ENCODE measurements around the gene RMDN2. TPM values are rescaled to one million over a fixed set of nuclear protein-coding genes. Genes with fewer than 3 reads are reported as not detected.

RMDN2 gene
- total RNA-seq, 2 experiments from 2014 or later, result 1.4 to 2.6 TPM

- Mint-ChIP-seq H3K27me3 (peaks cover 18% of the 10 kb centered on the region), H3K36me3 (ENCODE audit: low read depth) (no peaks in the 10 kb centered on the region), H3K4me1 (ENCODE audit: low read depth) (peaks cover 12% of the 10 kb centered on the region), H3K9me3 (no peaks in the 10 kb centered on the region), H3K4me3 (no peak overlapping the region), H3K27ac (no peak overlapping the region)
- ChIA-PET CTCF (interaction anchor here (0.6 to 10.7 kb wide), 24 partner anchors 11 to 644 kb away, joined by 3 to 184 read pairs (median 10); no protein-coding TSS in a partner anchor), POLR2A (no interaction called here)
- TF ChIP-seq CTCF (IDR thresholded peaks at IDR 0.05), result no peak
- ATAC-seq (no peak), DNase-seq (no peak)
- intact Hi-C loops (cut with micrococcal nuclease), result loop anchor here (5.0 to 10.0 kb wide), 5 partner anchors 214 to 486 kb away; no protein-coding TSS in a partner anchor
These were observed 46.6 kb upstream of the RMDN2 start for GRCh38 chr2:37878536-37878935.

- intact Hi-C loops (cut with micrococcal nuclease), result no loop called here
- Mint-ChIP-seq H3K36me3 (ENCODE audit: low read depth) (no peaks in the 10 kb centered on the region), H3K27me3 (peaks cover 25% of the 10 kb centered on the region), H3K4me3 (no peak overlapping the region), H3K4me1 (ENCODE audit: low read depth) (peaks cover 11% of the 10 kb centered on the region), H3K27ac (no peak overlapping the region), H3K9me3 (no peaks in the 10 kb centered on the region)
- no peak for ATAC-seq
- ChIA-PET CTCF (interaction anchor here (1.0 to 10.7 kb wide), 5 partner anchors 10 to 482 kb away, joined by 5 to 184 read pairs (median 7); no protein-coding TSS in a partner anchor), POLR2A (no interaction called here)
- TF ChIP-seq CTCF (IDR thresholded peaks at IDR 0.05), result no peak
- DNase-seq, result peak; percentile 14
These were observed 44.5 kb upstream of the RMDN2 start for GRCh38 chr2:37880551-37880950.

GRCh38 chr2:37881397-37881796 lies 43.7 kb upstream of the RMDN2 start:
- POLR2A ChIA-PET, result no interaction called here
- Mint-ChIP-seq H3K27me3 (peaks cover 26% of the 10 kb centered on the region), H3K4me3 (no peak overlapping the region), H3K4me1 (ENCODE audit: low read depth) (peaks cover 13% of the 10 kb centered on the region), H3K36me3 (ENCODE audit: low read depth) (no peaks in the 10 kb centered on the region), H3K9me3 (no peaks in the 10 kb centered on the region), H3K27ac (no peak overlapping the region)
- intact Hi-C loops (cut with micrococcal nuclease), result no loop called here
- no peak for TF ChIP-seq CTCF (IDR thresholded peaks at IDR 0.05)
- CTCF ChIA-PET, result interaction anchor here (1.0 to 10.7 kb wide), 6 partner anchors 10 to 485 kb away, joined by 3 to 184 read pairs (median 4); no protein-coding TSS in a partner anchor
- DNase-seq (no peak), ATAC-seq (no peak)

- ATAC-seq (no peak), DNase-seq (no peak)
- peaks cover 26% of the 10 kb centered on the region for H3K27me3 Mint-ChIP-seq
- intact Hi-C loops (cut with micrococcal nuclease), result no loop called here
- H3K27ac Mint-ChIP-seq, result no peak overlapping the region
- TF ChIP-seq CTCF (IDR thresholded peaks at IDR 0.05), result no peak
- no peak overlapping the region for H3K4me3 Mint-ChIP-seq
- ChIA-PET POLR2A (no interaction called here), CTCF (interaction anchor here (1.0 to 10.7 kb wide), 6 partner anchors 9 to 486 kb away, joined by 3 to 184 read pairs (median 4); no protein-coding TSS in a partner anchor)
- peaks cover 18% of the 10 kb centered on the region for H3K4me1 Mint-ChIP-seq (ENCODE audit: low read depth)
- no peaks in the 10 kb centered on the region for H3K9me3 Mint-ChIP-seq
- H3K36me3 Mint-ChIP-seq (ENCODE audit: low read depth), result no peaks in the 10 kb centered on the region
These were observed 43.1 kb upstream of the RMDN2 start for GRCh38 chr2:37882036-37882435.

GRCh38 chr2:37883518-37883917 lies 41.6 kb upstream of the RMDN2 start:
- TF ChIP-seq CTCF (IDR thresholded peaks at IDR 0.05), result no peak
- Mint-ChIP-seq H3K4me3 (no peak overlapping the region), H3K36me3 (ENCODE audit: low read depth) (no peaks in the 10 kb centered on the region), H3K4me1 (ENCODE audit: low read depth) (peaks cover 16% of the 10 kb centered on the region), H3K27me3 (peaks cover 26% of the 10 kb centered on the region), H3K27ac (no peak overlapping the region), H3K9me3 (no peaks in the 10 kb centered on the region)
- intact Hi-C loops (cut with micrococcal nuclease), result no loop called here
- ATAC-seq (no peak), DNase-seq (no peak)
- POLR2A ChIA-PET, result interaction anchor here (0.7 kb wide), 1 partner anchor 207 kb away, joined by 3 read pairs; no protein-coding TSS in a partner anchor
- CTCF ChIA-PET, result interaction anchor here (3.9 kb wide), 1 partner anchor 487 kb away, joined by 19 read pairs; no protein-coding TSS in a partner anchor

All from activated CD8-positive, alpha-beta T cell treated with anti-CD3 and anti-CD28 coated beads for 36 hours (primary cell).